Tibial artery (tissue), 4 donors: ENCODE results near the gene PTX4.

Experiments
- DNase-seq, 2 donors: peaks; one replicate each; pipeline ENCODE4 v3.0.0-alpha.2; 2019
- H3K27ac ChIP-seq, 2 donors: fragments of 200-600 bp; sonication (generic) in 1 of 2; 1 replicate in 1 of 2; 2 replicates in 1 of 2; pipeline ENCODE4 v1.5.1; 2018 to 2019; ENCODE audit warnings: mild to moderate bottlenecking in 1 of 2
- H3K27me3 ChIP-seq, 2 donors: fragments of 200-600 bp; sonication (generic) in 1 of 2; one replicate each; pipeline versions ENCODE4 v1.5.1 to v1.6.0; 2016 to 2019
- H3K36me3 ChIP-seq, 3 donors: fragments of 200-600 bp; sonication (generic) in 2 of 3; one replicate each; pipeline ENCODE4 v1.5.1; 2016 to 2019; ENCODE audit warnings: mild to moderate bottlenecking in 2 of 3
- H3K4me1 ChIP-seq, 4 donors: fragments of 200-600 bp; sonication (generic) in 2 of 4; 1 replicate in 3 of 4; 2 replicates in 1 of 4; pipeline ENCODE4 v1.5.1; 2016 to 2019
- H3K4me3 ChIP-seq, 2 donors: fragments of 200-600 bp; sonication (generic) in 1 of 2; 1 replicate in 1 of 2; 2 replicates in 1 of 2; pipeline ENCODE4 v1.5.1; 2018 to 2019; ENCODE audit warnings: mild to moderate bottlenecking in 2 of 2
- H3K9me3 ChIP-seq, 3 donors: fragments of 200-600 bp; sonication (generic) in 1 of 3; one replicate each; pipeline ENCODE4 v1.5.1; 2016 to 2019
- intact Hi-C: fragments of 100-400 bp; cut with DNase I; formaldehyde crosslinking; loops from one replicate; pipeline ENCODE4 v1.15.0; 2023; ENCODE audit warnings: low total_unique reads
- TF ChIP-seq, protein P1 (sequence below), 2 experiments: fragments of 200-600 bp in 1 of 2; fragments of 450-650 bp in 1 of 2; IDR thresholded peaks; one replicate each; pipeline ENCODE4 v1.5.1; 2017 to 2019; ENCODE audit warnings: antibody characterized with exemption in 2 of 2, mild to moderate bottlenecking in 1 of 2, moderate library complexity in 1 of 2

PTX4 gene

DNA sequence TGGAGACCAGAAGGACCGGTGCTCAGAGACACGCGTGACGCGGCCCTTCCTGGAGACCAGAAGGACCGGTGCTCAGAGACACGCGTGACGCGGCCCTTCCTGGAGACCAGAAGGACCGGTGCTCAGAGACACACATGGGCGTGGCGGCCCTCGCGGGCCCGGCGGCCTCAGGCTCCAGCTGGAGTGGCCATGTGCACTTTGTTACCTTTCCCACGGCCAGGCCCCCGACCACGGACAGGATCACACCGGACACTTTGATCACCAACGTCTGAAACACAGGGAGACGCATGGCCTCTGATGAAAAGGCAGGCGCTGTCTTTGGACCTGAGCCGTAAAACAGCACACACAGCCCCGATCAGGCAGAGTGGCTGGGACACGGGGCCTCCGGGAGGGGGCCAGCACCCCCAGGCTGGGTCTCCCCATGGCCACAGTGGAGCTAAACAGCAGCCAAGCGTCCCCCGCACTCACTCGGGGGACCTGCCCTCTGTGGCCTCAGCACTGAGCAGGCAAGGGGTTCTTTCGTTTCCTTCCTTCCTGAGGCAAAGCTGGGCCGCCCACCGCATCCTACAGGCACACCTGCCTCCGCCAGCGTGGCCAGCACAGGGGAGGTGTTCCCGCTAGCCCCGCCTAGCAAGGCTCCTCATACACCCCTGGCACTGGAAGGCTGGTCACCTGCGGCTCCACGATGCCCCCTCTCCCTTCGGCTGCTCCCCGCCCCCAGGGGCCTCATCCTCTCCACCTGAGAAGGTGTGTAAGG lies 31.1 kb downstream of the PTX4 start:
- no peak overlapping the region for H3K27ac ChIP-seq
- TF ChIP-seq, protein P1, sequence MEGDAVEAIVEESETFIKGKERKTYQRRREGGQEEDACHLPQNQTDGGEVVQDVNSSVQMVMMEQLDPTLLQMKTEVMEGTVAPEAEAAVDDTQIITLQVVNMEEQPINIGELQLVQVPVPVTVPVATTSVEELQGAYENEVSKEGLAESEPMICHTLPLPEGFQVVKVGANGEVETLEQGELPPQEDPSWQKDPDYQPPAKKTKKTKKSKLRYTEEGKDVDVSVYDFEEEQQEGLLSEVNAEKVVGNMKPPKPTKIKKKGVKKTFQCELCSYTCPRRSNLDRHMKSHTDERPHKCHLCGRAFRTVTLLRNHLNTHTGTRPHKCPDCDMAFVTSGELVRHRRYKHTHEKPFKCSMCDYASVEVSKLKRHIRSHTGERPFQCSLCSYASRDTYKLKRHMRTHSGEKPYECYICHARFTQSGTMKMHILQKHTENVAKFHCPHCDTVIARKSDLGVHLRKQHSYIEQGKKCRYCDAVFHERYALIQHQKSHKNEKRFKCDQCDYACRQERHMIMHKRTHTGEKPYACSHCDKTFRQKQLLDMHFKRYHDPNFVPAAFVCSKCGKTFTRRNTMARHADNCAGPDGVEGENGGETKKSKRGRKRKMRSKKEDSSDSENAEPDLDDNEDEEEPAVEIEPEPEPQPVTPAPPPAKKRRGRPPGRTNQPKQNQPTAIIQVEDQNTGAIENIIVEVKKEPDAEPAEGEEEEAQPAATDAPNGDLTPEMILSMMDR (IDR thresholded peaks at IDR 0.05): no peak
- no peaks in the 10 kb centered on the region for H3K4me1 ChIP-seq
- H3K27me3 ChIP-seq: no peaks in the 10 kb centered on the region
- H3K9me3 ChIP-seq: no peaks in the 10 kb centered on the region
- no peak for DNase-seq
- peaks cover 61 to 88% (median 80%) of the 10 kb centered on the region in 3 donors for H3K36me3 ChIP-seq
- H3K4me3 ChIP-seq: no peak overlapping the region
- intact Hi-C loops: no loop called here

DNA sequence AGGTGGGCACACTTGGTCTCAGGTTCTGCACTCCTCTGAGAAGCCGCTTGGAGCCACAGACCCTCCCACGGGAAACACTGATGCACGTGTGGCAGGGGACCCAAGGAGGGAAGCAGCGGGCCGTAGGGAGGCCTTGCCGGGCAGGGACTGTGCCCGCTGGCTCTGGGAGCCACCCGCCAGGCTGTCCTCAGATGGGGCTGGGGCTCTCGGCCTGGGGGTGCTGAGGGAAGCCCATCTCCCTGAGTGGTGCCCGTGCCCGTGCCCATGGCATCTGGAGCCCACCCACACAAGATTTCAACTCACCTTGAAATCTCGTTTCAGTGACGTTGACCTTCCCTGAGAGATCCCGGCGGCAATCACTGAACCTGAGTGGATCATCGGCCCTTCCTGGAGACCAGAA lies 31.8 kb downstream of the PTX4 start:
- DNase-seq: no peak
- Histone ChIP-seq H3K4me1 (no peaks in the 10 kb centered on the region), H3K36me3 (peaks cover 68 to 94% (median 87%) of the 10 kb centered on the region in 3 donors), H3K27me3 (no peaks in the 10 kb centered on the region), H3K4me3 (no peak overlapping the region), H3K9me3 (no peaks in the 10 kb centered on the region), H3K27ac (no peak overlapping the region)
- TF ChIP-seq, protein P1 (IDR thresholded peaks at IDR 0.05): no peak
- intact Hi-C loops: no loop called here

DNA sequence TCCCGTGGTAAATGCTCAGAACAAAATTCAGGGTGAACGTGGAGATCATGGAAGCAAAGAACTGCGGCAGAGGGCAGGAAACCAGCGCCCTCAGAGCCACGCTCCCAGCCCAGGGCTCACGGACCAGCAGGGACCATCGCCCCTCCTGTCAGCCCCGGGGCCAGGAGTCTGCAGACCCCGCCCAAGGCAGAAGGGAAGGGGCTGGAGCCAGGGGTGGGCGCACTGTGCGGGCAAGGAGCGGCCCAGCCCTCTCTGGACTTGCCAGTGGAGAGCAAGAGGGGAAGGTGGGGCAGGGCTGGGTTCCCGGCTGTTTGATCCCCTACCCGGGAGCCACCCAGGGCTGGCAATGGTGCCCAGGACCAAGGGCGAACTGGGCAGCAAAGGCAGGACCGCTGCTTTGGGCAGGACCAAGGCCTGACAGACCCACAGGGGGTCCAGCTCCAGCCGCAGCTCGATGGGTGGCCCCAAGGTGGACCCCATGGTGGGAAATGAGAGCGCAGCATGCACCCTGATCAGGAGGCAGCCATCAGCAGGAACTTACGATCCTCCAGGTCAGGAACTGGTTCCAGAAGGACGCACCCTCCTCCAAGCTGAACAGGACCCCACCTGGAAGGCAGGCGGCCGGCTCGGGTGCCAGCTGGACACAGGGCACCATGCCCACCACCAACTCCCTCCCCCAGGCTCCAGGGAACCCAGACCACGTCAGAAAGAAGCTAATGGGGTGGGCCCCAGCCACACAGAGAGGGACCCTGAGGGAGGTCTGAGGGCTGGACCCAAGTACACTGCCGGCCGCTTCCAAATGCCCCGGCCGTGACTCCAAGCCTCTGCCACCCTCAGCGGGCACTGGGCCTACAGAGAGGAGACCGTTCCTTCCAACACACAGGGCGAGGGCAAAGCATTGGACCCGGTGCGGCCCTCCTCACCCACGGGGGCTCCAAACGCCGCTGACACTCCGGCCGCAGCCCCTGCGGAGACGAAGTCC lies 33.3 kb downstream of the PTX4 start:
- TF ChIP-seq, protein P1 (IDR thresholded peaks at IDR 0.05): no peak
- no peak overlapping the region for H3K27ac ChIP-seq
- no peaks in the 10 kb centered on the region for H3K4me1 ChIP-seq
- H3K27me3 ChIP-seq: no peaks in the 10 kb centered on the region
- no peak for DNase-seq
- H3K4me3 ChIP-seq: no peak overlapping the region
- H3K9me3 ChIP-seq: no peaks in the 10 kb centered on the region
- peaks cover 63 to 94% (median 91%) of the 10 kb centered on the region in 3 donors for H3K36me3 ChIP-seq
- intact Hi-C loops: no loop called here

DNA sequence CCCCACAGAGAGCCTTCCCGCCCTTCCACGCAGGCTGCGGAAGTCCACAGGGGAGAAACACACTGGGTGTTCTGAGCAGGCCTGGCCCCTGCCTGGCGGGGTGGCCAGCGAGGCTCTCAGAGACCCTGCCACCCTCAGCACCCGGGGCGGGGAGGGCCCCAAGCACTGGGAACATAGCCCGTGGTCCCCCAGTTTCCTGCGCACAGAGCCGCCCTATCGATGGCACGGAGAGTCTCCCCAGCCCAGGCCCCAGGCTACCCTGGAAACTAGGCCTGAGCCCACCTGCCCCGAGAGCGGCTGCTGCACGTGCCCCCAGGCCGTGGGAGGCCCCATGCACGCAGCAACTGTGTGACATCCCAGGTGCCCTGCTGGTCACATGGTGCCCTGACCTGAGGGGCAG lies 34.2 kb downstream of the PTX4 start:
- H3K9me3 ChIP-seq: no peaks in the 10 kb centered on the region
- no peaks in the 10 kb centered on the region for H3K27me3 ChIP-seq
- TF ChIP-seq, protein P1 (IDR thresholded peaks at IDR 0.05): no peak
- no peaks in the 10 kb centered on the region for H3K4me1 ChIP-seq
- no peak for DNase-seq
- H3K4me3 ChIP-seq: no peak overlapping the region
- intact Hi-C loops: no loop called here
- H3K36me3 ChIP-seq: peaks cover 63 to 95% (median 93%) of the 10 kb centered on the region in 3 donors
- no peak overlapping the region for H3K27ac ChIP-seq

DNA sequence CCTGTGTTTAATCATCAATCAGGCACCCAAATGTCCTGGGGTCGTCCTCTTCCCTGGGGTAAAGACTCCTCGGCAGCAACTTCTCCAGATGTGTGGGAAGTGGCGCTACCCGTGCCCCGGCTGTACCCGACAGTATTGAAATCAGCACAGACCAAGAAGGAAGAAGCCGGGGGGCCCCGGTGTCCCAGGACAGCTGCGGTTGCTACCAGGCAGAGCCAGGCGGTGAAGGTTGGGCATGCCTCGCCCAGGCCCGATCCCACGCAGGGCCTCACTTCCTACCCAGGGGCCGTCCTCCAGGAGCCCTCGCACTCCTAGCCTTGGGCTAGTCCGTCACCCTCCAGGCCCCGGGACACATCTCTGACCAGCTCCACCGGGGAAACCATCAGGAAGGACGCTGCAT lies 35.4 kb downstream of the PTX4 start:
- Histone ChIP-seq H3K36me3 (peaks cover 67 to 100% (median 98%) of the 10 kb centered on the region in 3 donors), H3K9me3 (no peaks in the 10 kb centered on the region), H3K4me3 (no peak overlapping the region), H3K27me3 (no peaks in the 10 kb centered on the region), H3K4me1 (no peaks in the 10 kb centered on the region), H3K27ac (no peak overlapping the region)
- TF ChIP-seq, protein P1 (IDR thresholded peaks at IDR 0.05): no peak
- intact Hi-C loops: no loop called here
- DNase-seq: no peak
